Caco-2 (cell line): ENCODE results near the gene STUB1. TPM values are rescaled to one million over a fixed set of nuclear protein-coding genes. Genes with fewer than 3 reads are reported as not detected.

Experiments
- BruUV-seq: library from RNA; stranded (reverse); fragments of 400-500 nt; replicated peaks from 2 replicates; lab custom pipeline; 2021; lab: Mats Ljungman, UMichigan
- CTCF ChIA-PET: fragments of 300-600 bp; sonication (Branson Sonifier 250); formaldehyde crosslinking; loops from one replicate; lab custom pipeline; 2022; ENCODE audit warnings: antibody characterized with exemption; lab: Charles Lee
- POLR2A ChIA-PET: fragments of 300-600 bp; sonication (Branson Sonifier 250); formaldehyde crosslinking; loops from one replicate; lab custom pipeline; 2022; ENCODE audit warnings: antibody characterized with exemption; lab: Charles Lee
- DNase-seq, 2 experiments: peaks; one replicate each; pipeline versions ENCODE4 v3.0.0 to v3.0.0-alpha.2; 2020 to 2022
- H3K27me3 ChIP-seq: replicated peaks from 2 replicates; pipeline ENCODE4 v1.6.0; 2011; ENCODE audit warnings: low read length; ENCODE audit not compliant: control insufficient read depth, insufficient read depth
- H3K36me3 ChIP-seq: 2 replicates; pipeline ENCODE4 v1.5.1; 2011; ENCODE audit warnings: low read length; ENCODE audit not compliant: control insufficient read depth, insufficient read depth
- H3K4me1 ChIP-seq: fragments of 250-450 bp; sonication (Bioruptor Pico); 2 replicates; pipeline ENCODE4 v1.5.1; 2020; ENCODE audit warnings: mild to moderate bottlenecking
- H3K4me3 ChIP-seq: 2 replicates; pipeline ENCODE4 v1.5.1; 2011; ENCODE audit warnings: low read depth, mild to moderate bottlenecking, control low read depth, low read length
- H3K9me3 ChIP-seq: fragments of 250-450 bp; sonication (Bioruptor Pico); 2 replicates; pipeline ENCODE4 v1.5.1; 2020; ENCODE audit warnings: mild to moderate bottlenecking, moderate library complexity
- H3K27ac Mint-ChIP-seq: one replicate; pipeline ENCODE4 v1.8.0; 2022; ENCODE audit warnings: mixed read lengths; ENCODE audit not compliant: unreplicated experiment
- H3K27me3 Mint-ChIP-seq: one replicate; pipeline ENCODE4 v1.8.0; 2022; ENCODE audit warnings: mixed read lengths; ENCODE audit not compliant: insufficient read depth, unreplicated experiment
- H3K36me3 Mint-ChIP-seq: one replicate; pipeline ENCODE4 v1.8.0; 2022; ENCODE audit warnings: mild to moderate bottlenecking, mixed read lengths; ENCODE audit not compliant: insufficient read depth, unreplicated experiment
- H3K4me1 Mint-ChIP-seq: one replicate; pipeline ENCODE4 v1.8.0; 2022; ENCODE audit warnings: low read depth, mixed read lengths; ENCODE audit not compliant: unreplicated experiment
- H3K4me3 Mint-ChIP-seq: one replicate; pipeline ENCODE4 v1.8.0; 2022; ENCODE audit warnings: mild to moderate bottlenecking, moderate library complexity, mixed read lengths; ENCODE audit not compliant: unreplicated experiment
- H3K9me3 Mint-ChIP-seq: one replicate; pipeline ENCODE4 v1.8.0; 2022; ENCODE audit warnings: mixed read lengths; ENCODE audit not compliant: unreplicated experiment
- intact Hi-C: fragments of 100-400 bp; cut with micrococcal nuclease; formaldehyde crosslinking; loops from one replicate; pipeline ENCODE4 v1.10.0; 2022; ENCODE audit not compliant: unreplicated experiment
- total RNA-seq: library from RNA; stranded (reverse); gene quantifications from 2 replicates; pipeline ENCODE4 v1.2.3, GENCODE V29; 2022
- TF ChIP-seq, protein P1 (sequence below), 2 experiments: fragments of 200-600 bp in 1 of 2; IDR thresholded peaks; 1 replicate in 1 of 2; 2 replicates in 1 of 2; pipeline versions ENCODE4 v1.5.1 to v1.8.0; 2011 to 2022; ENCODE audit warnings: antibody characterized with exemption in 1 of 2, control low read depth in 1 of 2, inconsistent platforms in 1 of 2, low read depth in 1 of 2, low read length in 1 of 2, mild to moderate bottlenecking in 1 of 2, moderate library complexity in 1 of 2; ENCODE audit not compliant: insufficient read depth in 1 of 2, severe bottlenecking in 1 of 2, unreplicated experiment in 1 of 2

STUB1 gene
- total RNA-seq, 1 experiment from 2014 or later, result 77.8 TPM

- Mint-ChIP-seq H3K9me3 (no peaks in the 10 kb centered on the region), H3K4me3 (peak overlapping the region; percentile 64), H3K27ac (no peak overlapping the region), H3K4me1 (no peaks in the 10 kb centered on the region), H3K36me3 (peaks cover 18% of the 10 kb centered on the region), H3K27me3 (no peaks in the 10 kb centered on the region)
- Histone ChIP-seq H3K9me3 (no peaks in the 10 kb centered on the region), H3K27me3 (no peaks in the 10 kb centered on the region), H3K4me3 (peak overlapping the region; percentile 65), H3K4me1 (peaks cover 3% of the 10 kb centered on the region; the same call in 1 of the 2 replicates), H3K36me3 (no peaks in the 10 kb centered on the region)
- TF ChIP-seq, protein P1, sequence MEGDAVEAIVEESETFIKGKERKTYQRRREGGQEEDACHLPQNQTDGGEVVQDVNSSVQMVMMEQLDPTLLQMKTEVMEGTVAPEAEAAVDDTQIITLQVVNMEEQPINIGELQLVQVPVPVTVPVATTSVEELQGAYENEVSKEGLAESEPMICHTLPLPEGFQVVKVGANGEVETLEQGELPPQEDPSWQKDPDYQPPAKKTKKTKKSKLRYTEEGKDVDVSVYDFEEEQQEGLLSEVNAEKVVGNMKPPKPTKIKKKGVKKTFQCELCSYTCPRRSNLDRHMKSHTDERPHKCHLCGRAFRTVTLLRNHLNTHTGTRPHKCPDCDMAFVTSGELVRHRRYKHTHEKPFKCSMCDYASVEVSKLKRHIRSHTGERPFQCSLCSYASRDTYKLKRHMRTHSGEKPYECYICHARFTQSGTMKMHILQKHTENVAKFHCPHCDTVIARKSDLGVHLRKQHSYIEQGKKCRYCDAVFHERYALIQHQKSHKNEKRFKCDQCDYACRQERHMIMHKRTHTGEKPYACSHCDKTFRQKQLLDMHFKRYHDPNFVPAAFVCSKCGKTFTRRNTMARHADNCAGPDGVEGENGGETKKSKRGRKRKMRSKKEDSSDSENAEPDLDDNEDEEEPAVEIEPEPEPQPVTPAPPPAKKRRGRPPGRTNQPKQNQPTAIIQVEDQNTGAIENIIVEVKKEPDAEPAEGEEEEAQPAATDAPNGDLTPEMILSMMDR (IDR thresholded peaks at IDR 0.05; ENCODE audit: insufficient read depth in 1 of 2, low read depth in 1 of 2, low read length in 1 of 2, severe bottlenecking in 1 of 2, unreplicated experiment in 1 of 2), result no peak
- POLR2A ChIA-PET, result interaction anchor here (1.0 to 1.5 kb wide), 2 partner anchors 12 to 13 kb away, joined by 3 to 4 read pairs; partner anchors contain the start of gene CIAO3
- intact Hi-C loops, result no loop called here
- no TSS peak for BruUV-seq
- CTCF ChIA-PET, result interaction anchor here (0.6 to 1.1 kb wide), 4 partner anchors 9 to 16 kb away, joined by 4 to 10 read pairs (median 6); partner anchors contain the start of gene METRN
- peak; percentile 72 to 86 for DNase-seq
These were observed 48.1 kb downstream of the STUB1 start for GRCh38 chr16:728131-728889.

DNA sequence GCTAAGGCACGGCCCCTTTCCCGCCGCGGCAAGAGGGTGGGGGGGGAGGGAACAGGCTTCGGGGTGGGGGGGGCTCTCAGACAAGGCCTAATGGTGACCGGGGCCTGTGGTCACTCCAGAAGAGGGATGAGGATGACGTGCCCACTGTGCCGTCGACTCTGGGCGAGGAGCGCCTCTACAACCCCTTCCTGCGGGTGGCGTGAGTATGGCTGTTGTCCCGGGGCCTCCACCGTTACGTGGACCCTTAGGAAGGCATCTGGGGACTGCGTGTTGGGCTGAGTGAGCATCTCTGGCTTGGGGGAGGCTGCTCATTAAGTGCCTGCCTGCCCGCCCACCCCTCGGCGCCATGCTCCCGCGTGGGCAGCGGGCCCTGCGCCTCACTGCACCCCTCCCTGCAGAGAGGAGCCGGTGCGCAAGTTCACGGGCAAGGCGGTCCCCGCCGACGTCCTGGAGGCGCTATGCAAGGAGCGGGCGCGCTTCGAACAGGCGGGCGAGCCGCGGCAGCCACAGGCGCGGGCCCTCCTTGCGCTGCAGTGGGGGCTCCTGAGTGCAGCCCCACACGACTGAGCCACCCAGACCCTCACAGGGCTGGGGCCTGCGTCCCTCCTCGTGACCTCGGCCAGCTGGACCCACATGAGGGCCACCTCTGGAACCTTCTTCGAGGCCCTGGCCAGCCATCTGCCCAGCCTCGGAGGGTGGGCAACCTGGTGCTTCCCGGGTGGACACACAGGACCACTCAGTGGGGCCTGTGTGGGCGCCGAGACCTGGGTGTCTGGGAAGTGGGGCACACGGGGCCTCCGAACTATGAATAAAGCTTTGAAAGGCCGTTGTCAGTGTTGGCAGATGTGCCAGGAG lies 48.9 kb downstream of the STUB1 start:
- POLR2A ChIA-PET, result interaction anchor here (0.6 to 1.5 kb wide), 2 partner anchors 12 to 20 kb away, joined by 3 read pairs; partner anchors contain the start of gene CIAO3
- intact Hi-C loops, result no loop called here
- Mint-ChIP-seq H3K36me3 (peaks cover 26% of the 10 kb centered on the region), H3K9me3 (no peaks in the 10 kb centered on the region), H3K27me3 (no peaks in the 10 kb centered on the region), H3K4me1 (no peaks in the 10 kb centered on the region), H3K4me3 (peak overlapping the region; percentile 64), H3K27ac (no peak overlapping the region)
- no peaks in the 10 kb centered on the region for H3K27me3 ChIP-seq
- peaks cover 3% of the 10 kb centered on the region; the same call in 1 of the 2 replicates for H3K4me1 ChIP-seq
- TF ChIP-seq, protein P1 (IDR thresholded peaks at IDR 0.05; ENCODE audit: insufficient read depth in 1 of 2, low read depth in 1 of 2, low read length in 1 of 2, severe bottlenecking in 1 of 2, unreplicated experiment in 1 of 2), result no peak
- CTCF ChIA-PET, result interaction anchor here (0.6 kb wide), 1 partner anchor 601 kb away, joined by 4 read pairs; no protein-coding TSS in a partner anchor
- no TSS peak for BruUV-seq
- DNase-seq, result no peak
- peak overlapping the region; percentile 65 for H3K4me3 ChIP-seq
- no peaks in the 10 kb centered on the region for H3K9me3 ChIP-seq
- H3K36me3 ChIP-seq, result no peaks in the 10 kb centered on the region
